ENCODE data around the gene MAP3K15.

MAP3K15 gene

DNA sequence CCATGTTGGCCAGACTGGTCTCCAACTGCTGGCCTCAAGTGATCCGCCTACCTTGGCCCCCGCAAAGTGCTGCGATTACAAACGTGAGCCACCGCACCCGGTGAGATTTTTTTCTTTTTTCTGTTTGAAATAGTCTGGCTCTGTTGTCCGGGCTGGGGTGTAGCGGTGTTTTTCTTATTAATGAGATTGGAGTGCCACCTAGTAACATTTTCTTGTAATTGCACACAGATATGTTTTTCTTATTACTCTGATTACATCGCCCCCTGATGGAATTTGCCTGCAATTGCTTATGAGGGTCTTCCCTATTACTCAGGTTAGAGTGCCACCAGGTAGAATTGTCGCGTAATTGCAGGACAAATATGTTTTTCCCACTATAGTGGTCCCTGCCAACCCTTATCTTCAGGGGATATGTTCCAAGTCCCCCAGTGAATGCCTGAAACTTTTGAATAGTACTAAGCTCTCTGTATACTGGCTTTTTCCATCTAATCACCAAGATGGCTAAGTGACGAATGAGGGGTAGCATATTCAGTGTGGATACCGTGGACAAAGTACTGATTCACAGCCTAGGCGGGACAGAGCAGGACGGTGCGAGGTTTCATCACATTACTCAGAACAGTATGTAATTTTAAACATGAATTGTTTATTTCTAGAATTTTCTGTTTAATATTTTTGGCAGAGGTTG lies 180.2 kb downstream of the MAP3K15 start:
- DNase-seq, result no peak

GRCh38 chrX:19332983-19333382 lies 182.3 kb downstream of the MAP3K15 start:
- no peak for DNase-seq

GRCh38 chrX:19331831-19332230 lies 183.5 kb downstream of the MAP3K15 start:
- DNase-seq, result no peak

DNA sequence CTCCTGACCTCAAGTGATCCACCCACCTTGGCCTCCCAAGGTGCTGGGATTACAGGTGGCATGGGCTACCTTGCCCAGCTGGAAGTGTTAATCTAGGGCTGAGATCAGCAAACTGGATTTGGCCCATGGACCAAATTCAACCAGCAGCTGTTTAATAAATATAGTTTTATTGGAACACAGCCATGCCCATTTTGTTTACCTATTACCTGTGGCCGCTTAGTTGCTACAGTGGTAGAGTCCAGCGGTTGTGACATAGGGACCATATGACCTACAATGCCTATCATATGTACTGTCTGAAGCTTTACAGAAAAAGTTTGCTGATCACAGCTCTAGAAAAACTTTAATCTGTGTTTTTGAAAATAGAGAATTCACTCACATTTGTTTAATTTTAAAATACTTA lies 188.7 kb downstream of the MAP3K15 start:
- no peak for DNase-seq

All from NCI-H2029 (cell line).